H1 (cell line): ENCODE data around the gene GADD45A. TPM values are rescaled to one million over a fixed set of nuclear protein-coding genes. Genes with fewer than 3 reads are reported as not detected.

Source experiments
- polyA plus RNA-seq, 7 experiments: library from polyadenylated mRNA; depleted of rRNA in 3 of 7; stranded (reverse) in 5 of 7; unstranded in 2 of 7; fragments of >200 nt in 5 of 7; fragments of 200-250 nt in 2 of 7; gene quantifications; 1 replicate in 5 of 7; 2 replicates in 1 of 7; 4 replicates in 1 of 7; pipeline versions ENCODE4 v1.2.1 to v1.2.3, GENCODE V29; 2011 to 2013; ENCODE audit warnings: missing spikeins in 2 of 7, mixed read lengths in 2 of 7
- small RNA-seq: library from polyadenylated mRNA; stranded (forward); fragments of <200 nt; extraction: miRNeasy Mini kit (QIAGEN cat#:217004); gene quantifications from one replicate; pipeline ENCODE3, GENCODE V24; 2013; ENCODE audit not compliant: insufficient read depth
- total RNA-seq: library from RNA; stranded (reverse); fragmentation: NEBNext Ultra II Directional; extraction: Animal tissue kit (Norgen Biotek cat#: 25700); gene quantifications from 2 replicates; pipeline ENCODE4 v1.2.1, GENCODE V29; 2021

GADD45A gene
- total and polyA plus RNA-seq, 2 of the 8 experiments (the other 6 are each of a cell fraction or from before 2014, with no cell fraction given) = 7.6 to 15.6 TPM

Small RNAs within 50 kb of the gene (small RNA-seq; reads per million reads assigned to genes)
- not detected for gene RN7SL392P

Other genes with a start within 250 kb of the GADD45A start
- gene GNG12, start 148.3 kb downstream of the GADD45A start, total RNA-seq = 34.5 and 35.8 TPM in 2 replicates
- gene GNG12, start 148.3 kb downstream of the GADD45A start, polyA plus RNA-seq (2011; rRNA removed) = 5.9 and 11.4 TPM in 2 replicates